NOMO-1 treated with DMSO at 0.1 percent for 48 hours (cell line): Measurements from ENCODE around the gene SERGEF.

Experiments
- DNase-seq: peaks from one replicate; lab custom pipeline; 2025; ENCODE audit not compliant: unreplicated experiment; lab: John Stamatoyannopoulos, UW

SERGEF gene

GRCh38 chr11:17821648-17822400 is 191.0 kb downstream of the SERGEF start:
- no peak for DNase-seq

- DNase-seq, result no peak
Measured at GRCh38 chr11:17816232-17816931, 196.5 kb downstream of the SERGEF start.

- no peak for DNase-seq
Measured at GRCh38 chr11:17814546-17814945, 198.3 kb downstream of the SERGEF start.

GRCh38 chr11:17813391-17814059 is 199.3 kb downstream of the SERGEF start:
- DNase-seq, result no peak

GRCh38 chr11:17812865-17813187 is 200.0 kb downstream of the SERGEF start:
- no peak for DNase-seq

- DNase-seq, result no peak
Measured at GRCh38 chr11:17812091-17812864, 200.6 kb downstream of the SERGEF start.

- no peak for DNase-seq
Measured at GRCh38 chr11:17811352-17811751, 201.5 kb downstream of the SERGEF start.

GRCh38 chr11:17810746-17811145 is 202.1 kb downstream of the SERGEF start:
- DNase-seq, result no peak

- DNase-seq, result no peak
Measured at GRCh38 chr11:17810041-17810440, 202.8 kb downstream of the SERGEF start.

- DNase-seq, result no peak
Measured at GRCh38 chr11:17807034-17807433, 205.8 kb downstream of the SERGEF start.

- DNase-seq, result no peak
Measured at GRCh38 chr11:17805873-17806272, 207.0 kb downstream of the SERGEF start.

GRCh38 chr11:17805043-17805442 is 207.8 kb downstream of the SERGEF start:
- no peak for DNase-seq

- no peak for DNase-seq
Measured at GRCh38 chr11:17803754-17804334, 209.0 kb downstream of the SERGEF start.

GRCh38 chr11:17802491-17802890 is 210.4 kb downstream of the SERGEF start:
- DNase-seq, result no peak

- no peak for DNase-seq
Measured at GRCh38 chr11:17801166-17801565, 211.7 kb downstream of the SERGEF start.

GRCh38 chr11:17799147-17799546 is 213.7 kb downstream of the SERGEF start:
- no peak for DNase-seq

GRCh38 chr11:17798716-17799115 is 214.1 kb downstream of the SERGEF start:
- DNase-seq, result no peak

GRCh38 chr11:17798253-17798652 is 214.6 kb downstream of the SERGEF start:
- DNase-seq, result no peak

- DNase-seq, result no peak
Measured at GRCh38 chr11:17796154-17796553, 216.7 kb downstream of the SERGEF start.

GRCh38 chr11:17794981-17795380 is 217.9 kb downstream of the SERGEF start:
- no peak for DNase-seq

- no peak for DNase-seq
Measured at GRCh38 chr11:17793642-17794170, 219.1 kb downstream of the SERGEF start.
